Endothelial cell of umbilical vein (primary cell): ENCODE measurements around the gene IFT27. TPM values are rescaled to one million over a fixed set of nuclear protein-coding genes. Genes with fewer than 3 reads are reported as not detected.

Experiments used
- BruUV-seq: library from RNA; stranded (reverse); fragments of 400-500 nt; replicated peaks from 2 replicates; lab custom pipeline; 2021; lab: Mats Ljungman, UMichigan
- CTCF ChIA-PET: fragments of 300-600, 350-600 bp; sonication (Branson Sonifier 250); formaldehyde crosslinking; loops from one replicate; lab custom pipeline; 2021; ENCODE audit warnings: antibody characterized with exemption, inconsistent platforms; lab: Charles Lee
- POLR2A ChIA-PET: fragments of 300-600, 350-600 bp; sonication (Branson Sonifier 250); formaldehyde crosslinking; loops from one replicate; lab custom pipeline; 2021; ENCODE audit warnings: antibody characterized with exemption, inconsistent platforms; lab: Charles Lee
- DNase-seq: peaks from one replicate; pipeline ENCODE4 v3.0.0-alpha.2; 2011; ENCODE audit warnings: low read depth, low spot score
- FAIRE-seq: peaks from 2 replicates; lab custom pipeline; 2011; peaks lifted over from hg19 to GRCh38; lab: Jason Lieb, UNC
- H2AFZ ChIP-seq: 2 replicates; pipeline ENCODE4 v1.6.0; 2012; ENCODE audit warnings: low read depth, low read length, control low read depth, inconsistent platforms
- H3K27ac ChIP-seq: 2 replicates; pipeline ENCODE4 v1.5.1; 2011; ENCODE audit warnings: low read depth, mild to moderate bottlenecking, control low read depth, low read length, moderate library complexity; ENCODE audit not compliant: insufficient read depth
- H3K27me3 ChIP-seq, 2 experiments: 2 replicates each; pipeline versions ENCODE4 v1.6.0 to v1.6.1; 2011; ENCODE audit warnings: low read length in 2 of 2, mixed read lengths in 1 of 2; ENCODE audit not compliant: control insufficient read depth in 2 of 2, insufficient read depth in 2 of 2
- H3K36me3 ChIP-seq, 2 experiments: 2 replicates in 1 of 2; 3 replicates in 1 of 2; pipeline ENCODE4 v1.5.1; 2011; ENCODE audit warnings: low read length in 2 of 2, mild to moderate bottlenecking in 1 of 2, moderate library complexity in 1 of 2; ENCODE audit not compliant: control insufficient read depth in 2 of 2, insufficient read depth in 2 of 2; ENCODE audit errors: extremely low read depth in 1 of 2
- H3K4me1 ChIP-seq: 3 replicates; pipeline ENCODE4 v1.5.1; 2011; ENCODE audit warnings: mild to moderate bottlenecking, low read length; ENCODE audit not compliant: control insufficient read depth, insufficient read depth; ENCODE audit errors: extremely low read depth
- H3K4me2 ChIP-seq: 2 replicates; pipeline ENCODE4 v1.6.1; 2011; ENCODE audit warnings: low read length, control low read depth, mixed read lengths; ENCODE audit not compliant: insufficient read depth
- H3K4me3 ChIP-seq, 3 experiments: fragments of 200-600 bp in 1 of 3; sonication (generic), shearing (Covaris generic) in 1 of 3; replicated peaks in 1 of 3; 2 replicates each; pipeline ENCODE4 v1.5.1; 2011 to 2016; ENCODE audit warnings: control low read depth in 3 of 3, low read length in 3 of 3, mild to moderate bottlenecking in 2 of 3, inconsistent platforms in 1 of 3, low read depth in 1 of 3, moderate library complexity in 1 of 3; ENCODE audit not compliant: insufficient read depth in 1 of 3
- H3K79me2 ChIP-seq: 2 replicates; pipeline ENCODE4 v1.6.0; 2012; ENCODE audit warnings: low read length, inconsistent platforms; ENCODE audit not compliant: control insufficient read depth, insufficient read depth
- H3K9ac ChIP-seq: replicated peaks from 2 replicates; pipeline ENCODE3; 2011; ENCODE audit warnings: low read length, control low read depth; ENCODE audit not compliant: insufficient read depth; ENCODE audit errors: extremely low read depth
- H3K9me1 ChIP-seq: replicated peaks from 3 replicates; pipeline ENCODE4 v1.6.0; 2011; ENCODE audit warnings: mild to moderate bottlenecking, low read length; ENCODE audit not compliant: control insufficient read depth, insufficient read depth; ENCODE audit errors: extremely low read depth
- H3K9me3 ChIP-seq: replicated peaks from 2 replicates; pipeline ENCODE4 v1.5.1; 2012; ENCODE audit warnings: low read length, inconsistent platforms; ENCODE audit not compliant: control insufficient read depth, insufficient read depth
- H4K20me1 ChIP-seq: replicated peaks from 2 replicates; pipeline ENCODE3; 2011; ENCODE audit warnings: mild to moderate bottlenecking, low read length; ENCODE audit not compliant: control insufficient read depth, insufficient read depth; ENCODE audit errors: extremely low read depth
- EZH2 ChIP-seq: IDR thresholded peaks from 2 replicates; pipeline ENCODE4 v1.6.1; 2012; ENCODE audit warnings: borderline replicate concordance, low read depth, mild to moderate bottlenecking, moderate library complexity, low read length, inconsistent platforms; ENCODE audit not compliant: severe bottlenecking
- FOS ChIP-seq: IDR thresholded peaks from 2 replicates; pipeline ENCODE4 v1.6.1; 2011; ENCODE audit warnings: mild to moderate bottlenecking, low read length, moderate library complexity, borderline replicate concordance; ENCODE audit not compliant: insufficient read depth
- GATA2 ChIP-seq: IDR thresholded peaks from 2 replicates; pipeline ENCODE4 v1.7.0; 2011; ENCODE audit warnings: low read depth, mild to moderate bottlenecking, moderate library complexity, mixed read lengths, low read length; ENCODE audit not compliant: insufficient read length, insufficient read depth
- JUN ChIP-seq: IDR thresholded peaks from 2 replicates; pipeline ENCODE4 v1.6.1; 2011; ENCODE audit warnings: borderline replicate concordance, low read depth; ENCODE audit not compliant: insufficient read length, insufficient read depth
- MAX ChIP-seq: IDR thresholded peaks from 2 replicates; pipeline ENCODE4 v1.6.1; 2011; ENCODE audit not compliant: insufficient read depth, insufficient read length
- MYC ChIP-seq: IDR thresholded peaks from one replicate; pipeline ENCODE4 v1.6.1; 2011; ENCODE audit warnings: mild to moderate bottlenecking, low read depth, low read length
- POLR2A ChIP-seq: IDR thresholded peaks from 2 replicates; pipeline ENCODE4 v1.6.1; 2012; ENCODE audit warnings: low read depth, mild to moderate bottlenecking, control low read depth, low read length
- POLR2AphosphoS5 ChIP-seq: IDR thresholded peaks from 2 replicates; pipeline ENCODE4 v1.6.1; 2012; ENCODE audit warnings: low read depth, mild to moderate bottlenecking, control low read depth, low read length, moderate library complexity; ENCODE audit not compliant: insufficient read depth
- dilution Hi-C: fragments of 300-500 bp; cut with MboI; formaldehyde crosslinking; loops from one replicate; pipeline ENCODE4 v1.15.0; 2019; ENCODE audit warnings: low sequenced_read_pairs; ENCODE audit not compliant: extremely low pct_ligation_motif_present
- intact Hi-C: fragments of 100-400 bp; cut with micrococcal nuclease; formaldehyde crosslinking; loops from one replicate; pipeline ENCODE4 v1.10.0; 2022
- polyA plus RNA-seq, 4 experiments: library from polyadenylated mRNA; depleted of rRNA in 3 of 4; stranded (reverse) in 3 of 4; unstranded in 1 of 4; fragments of >200 nt; gene quantifications; 2 replicates each; pipeline versions ENCODE4 v1.2.1 to v1.2.3, GENCODE V29; 2011 to 2012; ENCODE audit warnings: missing spikeins in 1 of 4
- total RNA-seq: library from RNA; stranded (reverse); gene quantifications from 2 replicates; pipeline ENCODE4 v1.2.3, GENCODE V29; 2021
- TF ChIP-seq, protein P1 (sequence below), 2 donors: IDR thresholded peaks; 1 replicate in 1 of 2; 2 replicates in 1 of 2; pipeline ENCODE4 v1.5.1; 2011; ENCODE audit warnings: low read length in 2 of 2, mild to moderate bottlenecking in 2 of 2, moderate library complexity in 2 of 2, control low read depth in 1 of 2, inconsistent platforms in 1 of 2, low read depth in 1 of 2; ENCODE audit not compliant: insufficient read depth in 1 of 2; ENCODE audit errors: extremely low read depth in 1 of 2

IFT27 gene
- total and polyA plus RNA-seq, 2 donors (not counting 3 experiments of a cell fraction or from before 2014, with no cell fraction given) = 29.9 to 33.7 TPM

GRCh38 chr22:36818010-36818642 lies 42.2 kb upstream of the IFT27 start:
- Histone ChIP-seq H3K27me3 (peaks cover 46 to 50% of the 10 kb centered on the region in 2 experiments), H3K9me3 (no peaks in the 10 kb centered on the region), H4K20me1 (no peaks in the 10 kb centered on the region), H3K27ac (no peak overlapping the region), H3K79me2 (no peaks in the 10 kb centered on the region), H3K4me3 (no peak overlapping the region), H3K9ac (no peak overlapping the region), H3K36me3 (no peaks in the 10 kb centered on the region), H3K4me2 (no peak overlapping the region), H3K4me1 (peaks cover 4% of the 10 kb centered on the region), H2AFZ (no peak overlapping the region), H3K9me1 (no peaks in the 10 kb centered on the region)
- POLR2A ChIA-PET = no interaction called here
- CTCF ChIA-PET = interaction anchor here (3.7 kb wide), 1 partner anchor 39 kb away, joined by 22 read pairs; no protein-coding TSS in a partner anchor
- dilution Hi-C loops = no loop called here
- DNase-seq = no peak
- intact Hi-C loops = no loop called here
- no peak for TF ChIP-seq MAX
- no peak for TF ChIP-seq POLR2AphosphoS5
- TF ChIP-seq GATA2 = no peak
- TF ChIP-seq EZH2 = no peak
- TF ChIP-seq, protein P1, sequence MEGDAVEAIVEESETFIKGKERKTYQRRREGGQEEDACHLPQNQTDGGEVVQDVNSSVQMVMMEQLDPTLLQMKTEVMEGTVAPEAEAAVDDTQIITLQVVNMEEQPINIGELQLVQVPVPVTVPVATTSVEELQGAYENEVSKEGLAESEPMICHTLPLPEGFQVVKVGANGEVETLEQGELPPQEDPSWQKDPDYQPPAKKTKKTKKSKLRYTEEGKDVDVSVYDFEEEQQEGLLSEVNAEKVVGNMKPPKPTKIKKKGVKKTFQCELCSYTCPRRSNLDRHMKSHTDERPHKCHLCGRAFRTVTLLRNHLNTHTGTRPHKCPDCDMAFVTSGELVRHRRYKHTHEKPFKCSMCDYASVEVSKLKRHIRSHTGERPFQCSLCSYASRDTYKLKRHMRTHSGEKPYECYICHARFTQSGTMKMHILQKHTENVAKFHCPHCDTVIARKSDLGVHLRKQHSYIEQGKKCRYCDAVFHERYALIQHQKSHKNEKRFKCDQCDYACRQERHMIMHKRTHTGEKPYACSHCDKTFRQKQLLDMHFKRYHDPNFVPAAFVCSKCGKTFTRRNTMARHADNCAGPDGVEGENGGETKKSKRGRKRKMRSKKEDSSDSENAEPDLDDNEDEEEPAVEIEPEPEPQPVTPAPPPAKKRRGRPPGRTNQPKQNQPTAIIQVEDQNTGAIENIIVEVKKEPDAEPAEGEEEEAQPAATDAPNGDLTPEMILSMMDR (IDR thresholded peaks at IDR 0.05; ENCODE audit: extremely low read depth in 1 of 2, insufficient read depth in 1 of 2, low read depth in 1 of 2, low read length in 2 of 2) = no peak
- TF ChIP-seq POLR2A = no peak
- TF ChIP-seq JUN = no peak
- no peak for TF ChIP-seq MYC
- no peak for TF ChIP-seq FOS
- FAIRE-seq = no peak
- no TSS peak for BruUV-seq
